Measurements from ENCODE around the gene GPR135. TPM values are rescaled to one million over a fixed set of nuclear protein-coding genes. Genes with fewer than 3 reads are reported as not detected.

GPR135 gene
- polyA plus RNA-seq, 3 donors = 0.05 to 0.69 TPM; not detected in 1

- WGBS (ENCODE audit: insufficient coverage) = 79% methylated on average over 3 of the region's 6 CpGs
- intact Hi-C loops (cut with micrococcal nuclease) = loop anchor here (5.0 to 10.0 kb wide), 4 partner anchors 92 to 762 kb away; partner anchors contain the start of genes CCDC175 (in 2 of the 2), DAAM1 (in 1 of the 2) and PPM1A (in 1 of the 2)
Measured at GRCh38 chr14:59482541-59483331, 17.6 kb upstream of the GPR135 start.

More at GRCh38 chr14:59482541-59483331, 17.6 kb upstream of the GPR135 start:
- no peak for TF ChIP-seq CTCF (IDR thresholded peaks at IDR 0.05)
- H3K9ac ChIP-seq (ENCODE audit: insufficient read depth, low read length, poor library complexity, severe bottlenecking) = no peak overlapping the region
- Mint-ChIP-seq H3K4me1 (peaks cover 52% of the 10 kb centered on the region), H3K27me3 (ENCODE audit: low read depth in 3 of 3) (no peaks in the 10 kb centered on the region), H3K9me3 (no peaks in the 10 kb centered on the region), H3K27ac (peak overlapping the region in 4 of 7 donors; percentile 45 to 95 (median 50)), H3K4me3 (peak overlapping the region; percentile 95 to 98), H3K36me3 (peaks cover 11 to 15% of the 10 kb centered on the region in 2 donors)
- no peak for DNase-seq
- no peaks in the 10 kb centered on the region for H3K9me3 ChIP-seq (replicated peaks in 1 of 2; ENCODE audit: control insufficient read depth in 1 of 2, insufficient read depth in 1 of 2, low read length in 2 of 2)
- peaks cover 28% of the 10 kb centered on the region for H4K20me1 ChIP-seq (ENCODE audit: insufficient read depth, low read length)
- peak overlapping the region in 1 of 2 donors; percentile 47 for H3K27ac ChIP-seq (ENCODE audit: low read depth in 1 of 2, low read length in 2 of 2)
- H3K4me1 ChIP-seq (ENCODE audit: control insufficient read depth in 1 of 2, insufficient read depth in 2 of 2, low read length in 2 of 2) = peaks cover 34 to 36% of the 10 kb centered on the region in 2 donors
- no peaks in the 10 kb centered on the region for H3K27me3 ChIP-seq (ENCODE audit: control insufficient read depth in 2 of 2, insufficient read depth in 2 of 2, low read length in 2 of 2)
- H3K79me2 ChIP-seq (ENCODE audit: insufficient read depth, low read length) = peaks cover 39% of the 10 kb centered on the region
- H3K4me2 ChIP-seq (replicated peaks; ENCODE audit: extremely low read depth, low read length, poor library complexity, severe bottlenecking) = peak overlapping the region; percentile 91
- H3K36me3 ChIP-seq (replicated peaks in 1 of 2; ENCODE audit: control insufficient read depth in 1 of 2, insufficient read depth in 2 of 2, low read length in 2 of 2) = peaks cover 0 to 12% of the 10 kb centered on the region in 2 donors
- peak overlapping the region in 1 of 3 experiments; percentile 95 for H3K4me3 ChIP-seq (replicated peaks in 1 of 3; ENCODE audit: low read depth in 2 of 3, low read length in 3 of 3)
- H2AFZ ChIP-seq (ENCODE audit: insufficient read depth, low read depth, low read length, poor library complexity, severe bottlenecking) = peak overlapping the region; percentile 97

All from CD14-positive monocyte (primary cell).